GM19438 (cell line): ENCODE results near the gene GGT6.

Experiments used
- ATAC-seq: cut with Tn5 transposase; IDR thresholded peaks from one replicate; pipeline ENCODE4 v1.9.1; 2021; ENCODE audit warnings: low read depth; ENCODE audit not compliant: unreplicated experiment

The GGT6 gene

GRCh38 chr17:4541328-4542002, 18.9 kb downstream of the GGT6 start:
- ATAC-seq = no peak

- no peak for ATAC-seq
These were observed 19.6 kb downstream of the GGT6 start for GRCh38 chr17:4540687-4541327.

DNA sequence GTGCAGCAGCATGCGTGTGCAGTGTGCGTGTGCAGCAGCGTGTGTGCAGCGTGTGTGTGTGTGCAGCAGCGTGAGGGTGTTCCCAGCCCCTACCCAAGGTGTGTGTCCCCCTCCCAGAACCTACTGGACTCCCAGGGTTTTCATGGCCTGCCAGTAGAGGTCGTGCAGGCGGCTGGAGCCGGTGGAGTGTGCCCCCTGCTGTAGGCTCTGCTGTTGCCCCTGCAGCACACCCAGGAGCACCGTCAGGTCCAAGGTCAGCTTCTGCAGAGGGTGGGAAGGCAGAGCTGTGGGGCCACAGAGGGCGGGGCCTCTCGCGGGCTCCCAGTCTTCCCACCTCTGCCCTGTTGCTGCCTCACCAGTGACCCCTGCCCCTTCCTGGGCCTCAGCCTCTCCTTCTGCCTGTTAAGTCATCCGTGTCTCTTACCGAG, 20.1 kb downstream of the GGT6 start:
- no peak for ATAC-seq

- ATAC-seq = no peak
These were observed 20.7 kb downstream of the GGT6 start for GRCh38 chr17:4539576-4540223.

GRCh38 chr17:4539025-4539424, 21.4 kb downstream of the GGT6 start:
- ATAC-seq = no peak

DNA sequence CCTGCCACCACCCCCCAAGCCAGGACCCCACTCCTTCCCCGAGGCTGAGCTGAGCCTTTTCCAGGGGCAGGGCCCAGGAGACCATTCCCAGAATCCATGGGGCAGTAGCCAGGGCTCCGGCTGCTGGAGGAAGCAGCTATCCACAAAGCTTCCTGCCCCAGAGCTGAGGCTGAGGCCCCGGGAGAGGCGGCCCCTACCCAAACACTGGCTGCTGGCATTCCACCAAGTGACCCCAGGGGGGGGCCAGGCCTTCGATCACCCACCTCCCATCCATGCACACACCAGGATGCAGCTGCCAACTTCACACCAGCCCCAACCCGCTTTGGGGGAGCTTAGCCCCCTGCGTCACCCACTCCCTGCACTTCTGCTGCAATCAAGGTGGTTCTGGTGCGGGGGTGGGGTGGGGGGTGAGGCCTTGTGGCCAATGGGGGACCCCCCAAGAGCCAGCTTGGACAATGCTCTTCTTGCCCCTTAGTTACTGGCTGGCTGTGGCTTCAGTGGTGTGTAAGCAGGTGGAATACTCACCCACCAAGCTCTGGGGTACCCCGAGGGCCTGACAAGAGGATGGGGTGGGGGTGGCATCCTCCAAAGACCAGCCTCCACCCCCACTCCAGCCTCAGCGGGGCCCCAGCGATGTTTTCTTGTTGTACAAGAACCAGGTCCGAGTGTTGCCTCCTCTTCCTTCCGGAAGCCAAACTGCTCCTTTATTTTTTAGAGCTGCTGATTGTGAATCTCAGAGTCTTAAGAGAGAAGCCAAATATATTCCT, 22.0 kb downstream of the GGT6 start:
- no peak for ATAC-seq

- no peak for ATAC-seq
These were observed 22.7 kb downstream of the GGT6 start for GRCh38 chr17:4537451-4538235.

- no peak for ATAC-seq
These were observed 23.5 kb downstream of the GGT6 start for GRCh38 chr17:4536742-4537411.

- ATAC-seq = no peak
These were observed 24.1 kb downstream of the GGT6 start for GRCh38 chr17:4536259-4536741.

DNA sequence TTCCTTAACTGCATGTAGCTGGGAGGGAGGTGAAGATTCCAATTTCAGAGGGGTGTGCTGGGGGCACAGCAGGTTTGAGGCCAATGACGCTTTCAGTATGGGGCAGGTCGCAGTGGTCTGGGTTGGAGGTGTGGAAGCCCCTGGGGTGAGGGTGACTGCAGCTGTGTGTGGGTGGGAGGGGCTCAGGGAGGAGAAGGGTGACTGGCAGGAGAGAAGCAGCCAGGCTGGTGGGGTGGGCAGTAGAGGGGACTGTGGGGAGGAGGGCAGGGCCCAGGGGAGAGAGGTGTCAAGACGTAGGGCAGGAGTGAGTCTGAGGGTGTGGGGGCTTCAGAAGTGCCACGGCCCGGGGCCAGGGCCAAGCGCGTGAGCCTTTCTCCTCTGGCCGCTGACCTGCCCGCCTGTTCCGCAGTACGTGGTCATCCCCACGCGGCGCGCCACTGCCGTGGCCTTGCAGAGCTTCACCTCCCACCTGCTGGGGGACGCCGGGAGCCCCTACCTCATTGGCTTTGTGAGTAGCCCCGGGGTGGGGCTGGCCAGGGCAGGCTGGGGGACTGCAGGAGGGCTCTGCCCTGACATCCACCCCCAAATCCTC, 24.6 kb downstream of the GGT6 start:
- ATAC-seq = no peak

DNA sequence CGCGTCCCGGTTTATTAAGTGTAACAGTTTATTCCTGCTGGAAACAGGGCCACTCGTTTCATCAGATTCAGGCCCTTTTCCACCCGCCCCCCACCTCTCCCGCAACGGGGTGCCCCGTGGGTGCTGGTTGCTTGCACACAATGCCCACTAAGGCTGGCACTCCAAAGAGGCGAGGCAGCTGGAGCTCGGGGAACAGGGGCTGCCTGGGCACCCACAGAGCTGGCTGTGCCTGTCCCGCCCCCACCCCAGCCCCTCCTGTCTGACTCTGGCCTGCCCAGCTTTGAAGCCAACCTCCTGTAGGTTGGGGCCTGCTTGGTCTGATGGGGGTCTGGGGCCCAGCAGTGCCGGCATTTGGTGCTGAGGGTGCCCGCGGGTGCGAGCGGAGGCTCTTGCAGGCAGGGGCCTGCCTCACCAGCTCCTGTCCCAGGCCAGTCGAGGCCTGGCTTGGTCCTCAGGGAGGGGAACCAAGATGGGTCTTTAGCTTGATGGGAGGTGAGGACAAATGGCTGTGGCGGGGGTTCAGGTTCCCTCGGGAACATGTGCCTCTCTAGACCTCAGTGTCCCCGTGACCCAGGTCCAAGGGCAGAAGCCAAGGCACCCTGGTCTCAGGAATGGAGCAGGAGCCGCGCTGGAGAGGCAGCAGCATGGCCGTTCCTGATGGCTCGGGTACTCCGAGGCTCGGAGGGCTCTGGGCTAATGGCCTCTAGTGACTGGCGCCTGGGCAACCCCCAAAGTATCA, 25.3 kb downstream of the GGT6 start:
- ATAC-seq = no peak

DNA sequence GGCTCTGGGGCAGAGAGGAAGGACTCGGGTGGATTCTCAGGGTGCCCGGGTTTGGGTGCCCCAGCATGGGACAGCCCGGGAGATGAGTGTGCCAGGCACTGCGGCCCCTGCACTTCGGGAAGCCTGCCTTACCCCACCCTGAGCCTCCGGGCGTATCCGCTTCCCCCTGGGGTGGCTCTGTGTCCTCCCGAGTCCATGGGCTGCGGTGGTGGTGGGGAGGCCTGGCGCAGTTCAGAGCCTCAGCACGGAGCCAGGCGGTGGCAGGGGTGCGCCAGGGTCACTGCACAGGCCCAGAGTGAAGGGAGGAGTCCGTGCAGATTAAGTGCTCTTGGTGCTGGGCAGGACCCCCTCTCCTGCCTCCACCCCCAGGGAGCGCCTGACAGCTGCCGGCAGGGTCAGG, 25.9 kb downstream of the GGT6 start:
- no peak for ATAC-seq

DNA sequence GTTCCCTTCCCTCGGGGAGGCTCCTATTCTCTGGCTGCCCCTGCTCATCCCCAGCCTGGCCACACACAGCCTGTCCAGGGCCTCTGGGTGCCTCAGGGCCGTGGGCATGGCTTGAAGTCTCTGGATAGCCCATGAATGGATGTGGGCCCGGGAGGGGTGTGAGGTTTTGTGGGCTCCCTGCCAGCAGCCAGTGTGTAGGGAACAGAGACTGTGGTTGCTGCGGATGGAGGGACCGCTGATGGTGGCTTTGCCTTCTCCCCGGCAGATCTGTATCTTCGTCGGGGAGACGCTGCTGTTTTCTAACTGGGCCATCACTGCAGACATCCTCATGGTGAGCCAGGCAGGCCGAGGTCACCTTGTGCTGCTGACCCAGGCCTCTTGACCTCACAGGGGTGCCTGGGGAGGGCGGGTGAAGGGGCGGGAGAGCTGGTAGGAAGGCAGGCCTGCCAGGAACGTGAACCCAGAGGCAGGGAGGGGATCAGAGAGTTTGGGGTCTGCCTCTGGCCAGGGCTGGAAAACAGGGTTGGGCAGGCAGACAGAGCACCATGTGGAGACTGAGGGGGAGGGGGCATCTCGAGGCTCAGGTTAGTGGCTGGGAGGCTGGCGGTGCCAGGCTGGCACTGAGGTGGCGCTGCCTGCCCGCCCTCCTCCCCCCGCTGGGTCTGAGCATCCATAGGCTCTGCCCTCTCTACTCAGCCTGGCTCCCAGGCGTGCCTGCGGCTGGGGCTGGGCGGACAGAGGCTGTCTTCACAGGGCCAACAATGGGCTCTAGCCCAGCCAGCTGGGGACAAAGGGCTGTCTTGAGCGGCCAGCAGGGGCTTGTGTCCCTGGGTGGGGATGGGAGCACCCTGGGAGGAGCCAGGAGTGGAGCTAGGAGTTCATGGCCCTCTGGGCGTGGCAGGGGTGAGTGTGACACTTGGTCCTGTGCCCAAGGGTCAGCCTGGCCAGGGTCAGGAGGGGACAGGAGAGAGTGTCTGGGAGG, 26.6 kb downstream of the GGT6 start:
- ATAC-seq = no peak

DNA sequence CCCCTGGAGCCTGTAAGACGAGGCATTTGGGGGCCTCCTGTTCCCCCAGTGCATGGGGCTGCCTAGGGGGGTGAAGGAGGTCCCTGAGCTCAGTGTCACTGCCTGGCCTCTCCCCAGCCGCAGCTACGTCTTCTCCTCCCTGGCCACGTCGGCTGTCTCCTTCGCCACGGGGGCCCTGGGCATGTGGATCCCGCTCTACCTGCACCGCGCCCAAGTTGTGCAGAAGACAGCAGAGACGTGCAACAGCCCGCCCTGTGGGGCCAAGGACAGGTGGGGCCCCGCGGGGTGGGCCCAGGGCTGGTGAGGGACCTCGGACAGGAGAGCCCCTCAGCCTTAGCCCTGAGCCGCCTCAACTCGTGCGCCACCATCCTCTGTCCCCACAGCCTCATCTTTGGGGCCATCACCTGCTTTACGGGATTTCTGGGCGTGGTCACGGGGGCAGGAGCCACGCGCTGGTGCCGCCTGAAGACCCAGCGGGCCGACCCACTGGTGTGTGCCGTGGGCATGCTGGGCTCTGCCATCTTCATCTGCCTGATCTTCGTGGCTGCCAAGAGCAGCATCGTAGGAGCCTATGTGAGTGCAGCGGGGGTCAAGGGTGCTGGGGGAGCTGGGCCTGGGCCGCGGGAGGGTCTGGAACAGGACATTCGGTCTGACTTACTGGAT, 27.4 kb downstream of the GGT6 start:
- no peak for ATAC-seq

DNA sequence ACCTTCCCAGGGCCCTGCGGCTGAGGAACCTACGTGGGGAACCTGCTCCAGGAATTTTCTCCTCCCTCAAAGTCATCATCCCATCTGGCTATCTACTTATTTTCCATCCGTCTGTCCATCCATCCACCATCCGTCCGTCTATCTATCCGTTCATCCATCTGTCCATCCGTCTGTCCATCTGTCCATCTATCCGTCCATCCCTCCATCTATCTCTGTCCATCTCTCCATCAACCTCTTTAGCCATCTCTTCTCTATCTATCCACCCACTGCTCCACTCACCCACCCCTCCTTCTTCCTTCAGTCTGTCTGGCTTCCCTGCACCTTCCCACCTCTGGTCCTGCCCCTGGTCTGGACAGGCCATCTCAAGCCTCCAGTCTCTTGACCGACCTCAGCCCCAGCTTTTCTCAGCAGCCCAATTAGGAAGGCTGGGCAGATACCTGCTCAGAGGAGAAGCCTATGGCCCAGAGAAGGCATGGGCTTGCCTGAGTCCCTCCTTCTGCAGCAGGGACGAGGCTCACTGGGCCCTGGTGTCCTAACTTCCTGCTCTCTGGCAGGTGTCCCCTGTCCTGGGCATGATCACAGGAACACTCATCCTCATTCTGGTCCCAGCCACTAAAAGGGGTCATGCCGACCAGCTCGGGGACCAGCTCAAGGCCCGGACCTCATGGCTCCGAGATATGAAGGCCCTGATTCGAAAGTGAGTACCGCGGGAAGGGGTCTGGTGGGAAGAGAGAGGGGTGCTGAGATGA, 28.2 kb downstream of the GGT6 start:
- ATAC-seq = no peak
